ENCODE results near the gene C1orf210.

C1orf210 gene

DNA sequence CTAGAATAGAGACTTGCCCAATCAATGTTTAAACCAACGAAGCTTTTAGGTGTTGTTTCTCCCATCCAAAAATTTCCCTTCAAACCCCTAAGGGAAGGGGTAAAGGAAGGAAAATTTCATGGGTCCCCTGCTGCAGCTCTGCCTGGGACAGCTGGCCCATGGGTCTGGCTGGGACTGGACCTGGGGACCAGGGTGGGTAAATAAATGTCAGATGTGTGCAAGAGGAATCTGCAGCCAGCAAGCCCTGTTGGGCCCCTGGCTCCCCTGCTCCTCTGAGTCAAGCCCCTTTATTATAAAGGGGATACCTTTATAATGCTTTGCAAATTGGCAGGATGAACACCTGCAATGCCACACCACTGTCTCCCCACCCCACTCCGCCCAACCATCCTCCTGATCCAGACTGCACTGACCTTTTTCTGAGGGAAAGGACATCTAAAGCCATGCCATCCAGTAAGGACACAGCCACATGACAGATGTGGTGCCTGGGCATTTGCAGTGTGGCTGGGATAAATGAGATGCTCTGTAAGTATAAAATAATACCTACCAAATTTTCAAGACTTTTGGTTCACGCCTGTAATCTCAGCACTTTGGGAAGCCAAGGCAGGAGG lies 17.5 kb downstream of the C1orf210 start:
- H3K9me3 ChIP-seq (ENCODE audit: control insufficient read depth, low read depth, low read length): peaks cover 10% of the 10 kb centered on the region
- H3K4me3 ChIP-seq (ENCODE audit: low read length): no peak overlapping the region
- H3K9ac ChIP-seq (ENCODE audit: low read length): no peak overlapping the region
- no peaks in the 10 kb centered on the region for H3K27me3 ChIP-seq (ENCODE audit: control insufficient read depth, insufficient read depth, low read length)
- H3K4me1 ChIP-seq (ENCODE audit: control insufficient read depth, low read depth, low read length): peaks cover 12% of the 10 kb centered on the region
- no peaks in the 10 kb centered on the region for H3K36me3 ChIP-seq (ENCODE audit: control insufficient read depth, low read depth, low read length)
- H3K27ac ChIP-seq (ENCODE audit: low read length): no peak overlapping the region

DNA sequence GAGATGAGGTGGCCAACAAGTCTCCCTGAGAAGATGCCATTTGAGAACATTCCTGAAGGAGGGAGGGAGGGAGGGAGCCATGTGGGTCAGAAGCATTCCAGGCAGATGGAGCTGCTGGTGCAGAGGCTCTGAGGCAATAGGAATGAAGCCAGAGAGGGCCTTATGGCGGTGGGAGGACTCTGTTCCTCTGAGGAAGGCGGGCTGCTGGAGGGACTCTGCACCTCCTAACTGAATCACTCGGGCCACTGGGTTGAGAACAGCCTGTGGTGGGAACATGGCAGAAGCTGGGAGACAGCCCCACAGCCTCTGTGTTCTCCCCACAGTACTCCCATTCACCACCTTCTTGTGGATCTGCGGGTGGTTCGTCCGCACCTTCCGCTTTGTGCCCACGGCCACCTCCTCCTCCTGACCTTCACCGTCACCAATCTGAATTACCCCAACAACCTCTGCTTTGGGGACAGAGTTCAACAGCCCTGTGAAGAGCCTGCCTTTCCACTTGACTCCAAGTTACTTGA lies 18.0 kb downstream of the C1orf210 start:
- no peak overlapping the region for H3K9ac ChIP-seq (ENCODE audit: low read length)
- H3K27ac ChIP-seq (ENCODE audit: low read length): no peak overlapping the region
- peaks cover 12% of the 10 kb centered on the region for H3K4me1 ChIP-seq (ENCODE audit: control insufficient read depth, low read depth, low read length)
- no peaks in the 10 kb centered on the region for H3K27me3 ChIP-seq (ENCODE audit: control insufficient read depth, insufficient read depth, low read length)
- H3K4me3 ChIP-seq (ENCODE audit: low read length): no peak overlapping the region
- peaks cover 15% of the 10 kb centered on the region for H3K9me3 ChIP-seq (ENCODE audit: control insufficient read depth, low read depth, low read length)
- no peaks in the 10 kb centered on the region for H3K36me3 ChIP-seq (ENCODE audit: control insufficient read depth, low read depth, low read length)

DNA sequence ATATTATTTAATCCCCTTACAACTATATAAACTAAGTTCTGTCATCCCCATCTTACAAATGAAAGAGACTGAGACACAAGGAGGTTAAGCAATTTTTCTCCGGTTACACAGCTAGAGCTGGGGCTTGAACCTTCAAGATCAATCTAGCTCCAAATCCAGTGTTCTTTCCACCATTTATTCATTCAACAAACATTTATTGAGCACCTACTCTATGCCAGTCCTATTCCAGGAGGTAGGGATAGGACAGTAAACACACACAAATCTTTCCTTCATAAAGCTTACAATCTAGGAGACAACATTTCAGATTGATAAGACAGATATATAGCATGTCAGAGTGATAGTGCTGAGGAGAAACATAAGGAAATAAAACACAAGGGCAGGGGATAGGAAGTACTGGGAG lies 18.5 kb downstream of the C1orf210 start:
- Histone ChIP-seq H3K9me3 (ENCODE audit: control insufficient read depth, low read depth, low read length) (peaks cover 18% of the 10 kb centered on the region), H3K27me3 (ENCODE audit: control insufficient read depth, insufficient read depth, low read length) (no peaks in the 10 kb centered on the region), H3K4me1 (ENCODE audit: control insufficient read depth, low read depth, low read length) (peaks cover 12% of the 10 kb centered on the region), H3K36me3 (ENCODE audit: control insufficient read depth, low read depth, low read length) (no peaks in the 10 kb centered on the region), H3K27ac (ENCODE audit: low read length) (no peak overlapping the region), H3K4me3 (ENCODE audit: low read length) (no peak overlapping the region), H3K9ac (ENCODE audit: low read length) (no peak overlapping the region)

DNA sequence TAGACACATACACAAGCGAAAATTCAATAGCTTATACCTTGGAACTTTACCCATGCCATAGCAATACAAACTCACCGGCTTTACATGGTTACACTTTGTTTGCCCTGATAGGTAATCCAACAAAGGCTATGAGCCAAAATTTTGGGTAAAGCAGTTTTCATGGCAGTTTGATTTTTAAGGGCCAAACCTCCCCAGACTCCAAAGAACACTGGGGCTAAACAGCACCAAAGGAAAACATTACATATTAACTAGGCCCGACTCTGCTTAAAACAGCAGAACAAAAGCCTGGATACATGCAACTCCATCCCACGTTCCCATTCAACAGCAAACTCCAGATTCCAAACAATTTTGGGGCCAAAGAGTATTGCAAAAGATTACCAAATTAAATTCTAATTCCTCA lies 19.9 kb downstream of the C1orf210 start:
- Histone ChIP-seq H3K9ac (ENCODE audit: low read length) (no peak overlapping the region), H3K36me3 (ENCODE audit: control insufficient read depth, low read depth, low read length) (no peaks in the 10 kb centered on the region), H3K4me1 (ENCODE audit: control insufficient read depth, low read depth, low read length) (peaks cover 9% of the 10 kb centered on the region), H3K4me3 (ENCODE audit: low read length) (no peak overlapping the region), H3K9me3 (ENCODE audit: control insufficient read depth, low read depth, low read length) (peaks cover 24% of the 10 kb centered on the region), H3K27ac (ENCODE audit: low read length) (no peak overlapping the region), H3K27me3 (ENCODE audit: control insufficient read depth, insufficient read depth, low read length) (no peaks in the 10 kb centered on the region)

DNA sequence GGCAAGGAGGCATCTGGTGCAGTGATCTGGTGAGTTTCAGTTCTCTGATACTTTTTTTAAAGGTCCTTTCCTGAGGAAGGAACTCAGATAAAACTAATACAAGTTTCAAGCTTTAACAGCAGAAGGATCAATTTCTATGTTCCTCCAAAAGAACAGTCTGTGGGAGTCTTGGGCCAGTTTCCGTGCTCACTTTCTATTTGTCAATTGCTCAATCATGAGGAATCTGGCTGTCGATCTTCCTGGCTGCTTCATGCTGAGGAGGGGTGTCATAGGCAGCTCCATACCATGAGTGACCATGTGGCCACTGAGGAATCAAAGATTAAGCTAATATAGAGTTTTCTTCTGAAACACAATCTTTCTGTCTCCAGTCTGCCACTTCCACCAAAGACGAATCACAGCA lies 27.0 kb downstream of the C1orf210 start:
- H3K27me3 ChIP-seq (ENCODE audit: control insufficient read depth, insufficient read depth, low read length): no peaks in the 10 kb centered on the region
- no peaks in the 10 kb centered on the region for H3K4me1 ChIP-seq (ENCODE audit: control insufficient read depth, low read depth, low read length)
- H3K27ac ChIP-seq (ENCODE audit: low read length): no peak overlapping the region
- no peak overlapping the region for H3K4me3 ChIP-seq (ENCODE audit: low read length)
- no peaks in the 10 kb centered on the region for H3K36me3 ChIP-seq (ENCODE audit: control insufficient read depth, low read depth, low read length)
- peaks cover 16% of the 10 kb centered on the region for H3K9me3 ChIP-seq (ENCODE audit: control insufficient read depth, low read depth, low read length)
- H3K9ac ChIP-seq (ENCODE audit: low read length): no peak overlapping the region

DNA sequence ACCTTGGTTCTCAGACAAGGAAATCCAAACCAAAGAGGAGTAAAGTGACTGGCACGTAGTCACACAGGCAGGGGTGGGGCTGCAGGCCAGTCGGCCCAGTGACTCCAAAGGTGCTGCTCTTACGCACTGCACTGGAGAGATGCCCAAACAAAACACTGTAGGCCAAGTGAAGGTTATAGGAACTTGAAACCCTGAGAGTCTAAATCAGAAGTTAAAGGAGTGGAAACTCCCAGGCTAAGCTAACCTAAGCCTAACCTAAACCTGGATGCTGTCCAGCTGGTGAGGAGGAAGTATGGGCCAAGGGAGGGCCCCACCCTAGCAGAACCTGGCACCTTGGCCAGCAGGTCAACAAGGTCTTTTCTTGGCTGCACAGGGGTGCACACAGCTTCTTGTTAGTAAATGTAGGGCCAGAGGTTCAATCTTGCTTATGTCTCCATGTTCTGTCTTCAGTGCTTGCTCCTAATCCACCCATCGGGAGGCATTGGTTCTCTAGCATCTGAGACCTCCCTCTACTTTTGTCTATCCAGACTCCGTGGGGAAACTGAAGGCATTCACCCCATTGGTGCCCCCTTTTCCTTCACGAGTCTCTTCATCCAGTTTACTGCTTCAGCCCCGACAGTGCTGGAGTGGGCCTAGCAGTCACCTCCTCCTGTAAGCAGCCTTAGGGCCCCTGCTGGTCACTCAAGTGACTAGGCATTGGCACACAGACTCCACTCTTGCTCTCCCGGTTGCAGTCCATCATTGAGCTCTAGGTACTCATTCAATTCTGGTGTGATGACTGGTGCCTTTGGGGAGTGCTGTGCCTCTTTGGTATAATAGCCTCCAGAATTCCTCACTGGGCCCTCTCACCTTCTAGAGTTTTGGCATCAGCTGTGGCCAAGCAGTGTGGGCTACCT lies 28.5 kb downstream of the C1orf210 start:
- Histone ChIP-seq H3K27me3 (ENCODE audit: control insufficient read depth, insufficient read depth, low read length) (no peaks in the 10 kb centered on the region), H3K9me3 (ENCODE audit: control insufficient read depth, low read depth, low read length) (peaks cover 6% of the 10 kb centered on the region), H3K4me1 (ENCODE audit: control insufficient read depth, low read depth, low read length) (no peaks in the 10 kb centered on the region), H3K4me3 (ENCODE audit: low read length) (no peak overlapping the region), H3K9ac (ENCODE audit: low read length) (no peak overlapping the region), H3K27ac (ENCODE audit: low read length) (no peak overlapping the region), H3K36me3 (ENCODE audit: control insufficient read depth, low read depth, low read length) (no peaks in the 10 kb centered on the region)

DNA sequence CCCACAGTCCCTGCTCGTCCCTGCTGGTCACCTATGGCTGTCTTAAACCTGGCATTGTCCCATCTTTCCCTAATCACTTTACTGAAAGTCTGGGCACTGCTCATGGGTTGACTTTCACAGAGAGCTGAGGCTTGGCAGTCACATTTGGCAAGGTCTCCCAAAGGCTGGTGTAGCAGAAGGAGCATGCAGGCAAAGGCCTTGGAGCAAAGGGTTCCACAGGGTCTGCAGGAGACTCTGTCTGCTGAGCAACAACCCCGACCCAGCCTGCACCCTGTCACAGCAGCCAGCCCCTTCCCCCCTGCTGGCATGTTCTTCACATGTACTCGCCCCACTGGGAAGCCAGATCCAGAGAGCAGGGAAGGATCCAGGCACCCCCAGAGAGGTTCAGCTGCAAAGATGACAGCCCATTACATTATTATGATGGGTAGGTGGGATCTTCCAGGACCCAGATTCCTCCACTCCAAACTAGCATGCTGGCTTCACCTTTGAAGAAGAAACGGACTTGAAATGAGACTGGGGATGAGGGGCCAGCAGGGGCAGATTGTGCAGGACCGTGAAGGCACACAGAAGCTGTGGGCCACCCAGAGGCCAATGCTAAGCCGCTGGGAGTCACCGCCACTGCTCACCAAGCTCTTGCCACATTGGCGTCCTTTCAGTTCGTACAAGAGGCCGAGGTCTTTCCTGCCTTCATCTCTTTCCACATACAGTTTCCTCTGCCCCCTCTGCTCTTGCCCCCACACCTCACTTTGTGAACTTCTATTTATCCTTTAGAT lies 29.8 kb downstream of the C1orf210 start:
- Histone ChIP-seq H3K27me3 (ENCODE audit: control insufficient read depth, insufficient read depth, low read length) (no peaks in the 10 kb centered on the region), H3K4me3 (ENCODE audit: low read length) (no peak overlapping the region), H3K36me3 (ENCODE audit: control insufficient read depth, low read depth, low read length) (no peaks in the 10 kb centered on the region), H3K4me1 (ENCODE audit: control insufficient read depth, low read depth, low read length) (no peaks in the 10 kb centered on the region), H3K27ac (ENCODE audit: low read length) (no peak overlapping the region), H3K9me3 (ENCODE audit: control insufficient read depth, low read depth, low read length) (no peaks in the 10 kb centered on the region), H3K9ac (ENCODE audit: low read length) (no peak overlapping the region)

DNA sequence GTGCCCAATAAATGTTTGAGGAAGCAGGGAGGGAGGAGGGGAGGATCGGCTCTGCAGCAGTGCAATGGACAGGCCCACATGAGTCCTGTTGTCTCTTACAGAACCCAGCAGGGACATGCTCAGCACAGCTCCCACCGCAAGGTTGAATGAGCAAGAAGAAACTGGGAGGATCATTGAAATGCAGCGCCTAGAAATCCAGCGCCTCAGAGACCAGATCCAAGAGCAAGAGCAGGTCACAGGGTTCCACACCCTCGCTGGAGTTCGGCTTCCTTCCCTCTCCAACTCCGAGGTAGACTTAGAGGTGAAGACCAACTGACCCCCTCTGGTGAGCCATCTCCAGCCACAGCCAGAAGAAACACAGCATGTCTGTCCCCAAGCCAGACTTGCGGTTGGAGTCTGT lies 31.5 kb downstream of the C1orf210 start:
- Histone ChIP-seq H3K27me3 (ENCODE audit: control insufficient read depth, insufficient read depth, low read length) (no peaks in the 10 kb centered on the region), H3K9me3 (ENCODE audit: control insufficient read depth, low read depth, low read length) (no peaks in the 10 kb centered on the region), H3K4me3 (ENCODE audit: low read length) (no peak overlapping the region), H3K27ac (ENCODE audit: low read length) (no peak overlapping the region), H3K4me1 (ENCODE audit: control insufficient read depth, low read depth, low read length) (no peaks in the 10 kb centered on the region), H3K9ac (ENCODE audit: low read length) (no peak overlapping the region), H3K36me3 (ENCODE audit: control insufficient read depth, low read depth, low read length) (no peaks in the 10 kb centered on the region)

DNA sequence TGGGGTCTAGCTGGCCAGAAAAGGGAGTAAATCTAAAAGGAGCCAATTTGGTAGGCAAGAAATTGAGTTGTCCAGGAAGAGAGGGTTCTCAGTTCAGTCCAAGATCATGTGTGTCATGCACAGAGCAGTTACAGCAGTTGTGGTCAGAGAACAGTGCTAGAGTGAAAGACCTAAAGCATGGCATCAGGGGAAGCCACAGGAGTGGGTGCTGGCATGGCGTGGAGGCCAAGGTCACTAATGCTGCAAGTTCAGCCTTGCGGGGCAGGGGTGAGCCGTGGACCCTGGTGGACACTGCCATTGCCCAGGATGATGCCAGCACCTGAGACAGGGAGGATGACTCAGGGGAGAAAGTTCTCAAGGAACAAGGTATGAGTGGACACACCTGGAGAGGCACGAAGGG lies 32.2 kb downstream of the C1orf210 start:
- no peaks in the 10 kb centered on the region for H3K4me1 ChIP-seq (ENCODE audit: control insufficient read depth, low read depth, low read length)
- H3K27ac ChIP-seq (ENCODE audit: low read length): no peak overlapping the region
- H3K27me3 ChIP-seq (ENCODE audit: control insufficient read depth, insufficient read depth, low read length): no peaks in the 10 kb centered on the region
- H3K36me3 ChIP-seq (ENCODE audit: control insufficient read depth, low read depth, low read length): no peaks in the 10 kb centered on the region
- no peak overlapping the region for H3K9ac ChIP-seq (ENCODE audit: low read length)
- no peaks in the 10 kb centered on the region for H3K9me3 ChIP-seq (ENCODE audit: control insufficient read depth, low read depth, low read length)
- H3K4me3 ChIP-seq (ENCODE audit: low read length): no peak overlapping the region

DNA sequence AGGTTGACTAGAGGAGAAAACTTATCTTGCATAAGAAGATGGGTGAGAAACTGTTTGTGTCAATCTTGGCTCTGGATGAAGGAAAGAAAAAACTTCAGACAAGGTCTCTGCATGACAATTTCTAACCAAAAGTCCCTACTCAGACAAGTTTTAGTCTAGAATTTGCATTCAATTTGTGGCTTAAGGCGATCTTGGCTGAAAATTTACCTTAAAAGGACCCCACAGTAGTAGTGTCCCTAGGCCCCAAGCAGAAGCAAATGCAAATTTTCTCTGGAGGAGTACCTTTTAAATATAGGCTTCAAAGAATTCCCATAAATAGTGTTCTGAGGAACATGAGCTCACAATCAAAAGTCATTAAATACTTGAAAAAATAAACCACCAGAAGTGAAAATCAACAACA lies 33.2 kb downstream of the C1orf210 start:
- H3K36me3 ChIP-seq (ENCODE audit: control insufficient read depth, low read depth, low read length): no peaks in the 10 kb centered on the region
- H3K4me3 ChIP-seq (ENCODE audit: low read length): no peak overlapping the region
- no peaks in the 10 kb centered on the region for H3K27me3 ChIP-seq (ENCODE audit: control insufficient read depth, insufficient read depth, low read length)
- H3K4me1 ChIP-seq (ENCODE audit: control insufficient read depth, low read depth, low read length): no peaks in the 10 kb centered on the region
- no peak overlapping the region for H3K9ac ChIP-seq (ENCODE audit: low read length)
- peaks cover 2% of the 10 kb centered on the region for H3K9me3 ChIP-seq (ENCODE audit: control insufficient read depth, low read depth, low read length)
- H3K27ac ChIP-seq (ENCODE audit: low read length): no peak overlapping the region

DNA sequence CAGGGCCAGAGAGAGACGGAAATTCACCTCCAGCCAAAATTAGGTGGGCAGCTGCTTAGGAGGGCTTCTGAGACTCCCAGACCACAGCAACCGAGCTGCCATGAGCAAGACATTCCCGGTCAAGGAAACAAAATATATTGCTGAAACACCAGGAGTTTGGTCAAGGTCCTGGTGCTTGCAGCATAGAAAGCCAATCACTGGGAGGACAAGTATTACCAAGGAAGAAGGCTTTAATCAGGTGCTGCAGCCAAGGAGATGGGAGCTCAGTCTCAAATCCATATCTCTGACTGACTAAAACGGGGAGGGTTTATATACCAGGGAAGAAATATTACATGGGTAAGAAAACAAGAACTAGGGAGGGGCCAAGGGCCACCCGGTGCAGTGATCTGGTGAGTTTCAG lies 34.4 kb downstream of the C1orf210 start:
- Histone ChIP-seq H3K4me3 (ENCODE audit: low read length) (no peak overlapping the region), H3K27me3 (ENCODE audit: control insufficient read depth, insufficient read depth, low read length) (no peaks in the 10 kb centered on the region), H3K36me3 (ENCODE audit: control insufficient read depth, low read depth, low read length) (no peaks in the 10 kb centered on the region), H3K9me3 (ENCODE audit: control insufficient read depth, low read depth, low read length) (peaks cover 13% of the 10 kb centered on the region), H3K4me1 (ENCODE audit: control insufficient read depth, low read depth, low read length) (no peaks in the 10 kb centered on the region), H3K27ac (ENCODE audit: low read length) (no peak overlapping the region), H3K9ac (ENCODE audit: low read length) (no peak overlapping the region)

Data from iPS-18a (cell line).